ENCODE results near the gene BCL2L13. TPM values are rescaled to one million over a fixed set of nuclear protein-coding genes. Genes with fewer than 3 reads are reported as not detected.
A peak's percentile ranks its signal among the peaks of the same experiment; 100 is the strongest.

The BCL2L13 gene
- total RNA-seq, 1 donor from 2014 or later = 69.9 TPM

DNA sequence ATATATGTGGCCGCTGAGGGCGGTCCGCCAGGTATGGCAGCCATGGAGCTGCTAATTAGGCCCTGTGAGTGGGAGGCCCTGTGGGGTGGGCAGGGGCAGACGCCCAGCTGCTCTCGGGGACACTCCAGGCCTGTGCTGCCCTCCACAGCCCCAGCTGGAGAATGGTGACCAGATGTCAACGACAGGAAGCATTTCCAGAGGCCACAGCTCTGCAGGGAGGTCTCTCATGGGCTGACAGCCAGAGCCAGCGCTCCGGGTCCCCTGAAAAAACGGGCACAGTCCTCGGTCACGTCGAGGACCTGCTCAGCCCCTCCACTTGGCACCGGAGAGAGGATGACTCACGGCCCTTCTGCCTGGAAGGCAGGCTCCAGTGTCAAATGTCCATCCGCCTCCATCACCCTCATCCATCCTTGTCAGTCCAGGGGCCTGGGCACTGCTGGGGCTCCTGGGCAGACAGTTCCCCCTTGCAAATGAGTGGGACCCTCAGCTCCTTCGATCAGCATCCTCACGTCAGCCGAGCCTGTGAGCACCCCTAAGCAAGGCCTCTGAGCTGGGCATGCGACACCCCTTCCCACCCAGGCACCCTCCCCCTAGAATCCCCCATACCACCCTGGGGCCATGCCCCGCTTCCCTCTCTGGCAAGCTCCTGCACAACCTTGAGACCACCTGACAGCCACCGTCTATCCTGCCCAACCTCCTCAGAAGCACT is 133.8 kb downstream of the BCL2L13 start:
- no peak for DNase-seq (ENCODE audit: low spot score)

DNA sequence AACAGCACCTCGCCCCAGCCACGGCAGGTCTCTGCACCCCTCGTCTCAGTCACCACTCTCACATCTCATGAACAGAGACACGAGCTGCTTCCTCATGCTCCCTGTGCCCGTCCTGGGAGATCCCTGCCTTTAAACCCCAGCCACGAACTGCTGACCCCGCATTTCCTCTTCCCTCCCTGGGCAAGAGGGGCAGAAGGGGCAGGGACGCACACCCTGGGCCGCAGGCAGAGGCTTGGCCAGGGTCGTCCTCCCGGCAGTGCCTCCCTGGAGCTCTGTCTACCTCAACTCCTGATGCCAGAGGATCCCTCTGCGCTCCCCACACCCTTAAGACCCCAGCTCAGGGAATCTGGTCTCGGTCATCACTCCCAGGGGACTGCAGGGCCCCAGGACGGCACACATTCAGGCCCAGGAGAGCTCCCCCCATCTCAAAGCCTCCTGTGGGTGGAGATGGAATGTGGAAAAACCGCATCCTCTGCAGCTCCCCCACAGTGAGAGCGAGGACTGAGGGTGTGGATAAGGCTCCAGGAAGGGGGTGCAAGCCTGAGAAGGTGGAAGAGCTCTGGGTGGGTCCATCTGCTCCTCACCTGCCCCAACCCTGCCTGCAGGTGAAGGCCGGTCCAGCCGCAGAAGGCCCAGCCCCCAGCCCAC is 134.5 kb downstream of the BCL2L13 start:
- no peak for DNase-seq (ENCODE audit: low spot score)
- intact Hi-C loops (cut with DNase I) = no loop called here

More for the DNA sequence above, 133.8 kb downstream of the BCL2L13 start:
- intact Hi-C loops (cut with DNase I) = no loop called here

DNA sequence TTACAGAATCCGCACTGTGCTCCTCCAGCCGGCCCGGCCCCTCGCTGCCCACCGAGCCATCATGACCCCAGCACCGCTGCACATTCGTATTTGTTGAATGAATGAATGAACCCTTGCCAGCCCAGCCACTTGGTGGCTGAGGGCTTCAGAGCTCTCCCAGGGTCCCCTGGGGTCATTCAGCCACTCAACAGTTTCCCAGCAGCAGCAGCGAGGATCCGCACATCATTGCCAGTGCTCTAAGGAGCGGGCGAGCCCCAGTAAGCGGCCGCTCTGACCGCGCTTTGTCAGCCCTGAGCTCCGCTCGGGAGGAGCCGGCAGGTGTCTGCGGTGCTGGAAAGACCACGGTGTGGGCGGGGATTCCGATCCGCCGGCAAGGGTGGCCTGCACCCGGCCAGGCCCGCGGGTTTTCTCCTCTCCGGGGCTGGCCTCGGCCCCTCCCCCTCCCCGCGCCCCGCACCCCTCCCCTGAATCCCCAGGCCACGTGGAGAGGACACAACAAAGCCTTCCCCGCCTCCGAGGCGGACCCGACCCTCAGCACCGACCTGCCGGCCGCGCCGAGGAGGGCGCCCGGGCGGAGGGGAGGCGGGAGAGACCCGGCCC is 135.1 kb downstream of the BCL2L13 start:
- no peak for DNase-seq (ENCODE audit: low spot score)
- intact Hi-C loops (cut with DNase I) = no loop called here

DNA sequence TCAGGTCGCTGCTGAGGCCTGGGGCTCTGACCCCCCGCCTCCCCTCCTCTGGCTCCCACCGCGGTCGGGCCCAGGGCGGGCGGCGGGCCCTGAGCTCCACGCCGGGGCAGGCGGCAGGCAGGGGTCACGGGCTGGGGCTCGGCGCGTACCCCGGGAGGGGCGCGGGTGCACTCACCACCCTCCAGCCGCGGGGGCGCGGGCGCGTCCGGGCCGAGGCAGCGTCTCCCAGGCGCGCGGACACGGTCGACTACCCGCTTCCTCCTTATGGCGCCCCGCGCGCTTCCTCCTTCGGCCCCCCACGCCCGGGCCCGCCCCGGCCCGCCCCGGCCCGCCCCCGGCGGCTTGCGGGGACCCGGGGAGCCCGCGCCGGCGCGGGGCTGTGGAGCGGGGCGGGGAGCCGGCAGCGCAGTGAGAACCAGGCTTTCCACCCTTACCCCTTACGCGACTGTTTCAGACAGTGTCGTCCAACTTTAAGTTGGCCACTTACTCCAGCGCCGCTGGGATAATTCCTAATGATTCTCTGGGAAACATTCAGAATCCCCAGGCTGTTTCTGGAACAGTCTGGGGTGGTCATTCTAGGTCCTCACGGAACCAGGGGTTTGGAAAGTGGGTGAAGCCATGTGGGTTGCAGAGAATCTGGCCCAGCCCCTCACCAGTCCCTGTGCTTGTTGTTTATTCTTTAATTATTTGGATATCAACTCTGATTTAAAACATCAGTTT is 135.8 kb downstream of the BCL2L13 start, which contains the start of gene BID:
Gene BID (minus strand): TSS at position 264 of the 720 bp plus-strand sequence. CDS start 24,353 bp downstream, outside the sequence.
- intact Hi-C loops (cut with DNase I) = no loop called here
- peak; percentile 88 for DNase-seq (ENCODE audit: low spot score)

DNA sequence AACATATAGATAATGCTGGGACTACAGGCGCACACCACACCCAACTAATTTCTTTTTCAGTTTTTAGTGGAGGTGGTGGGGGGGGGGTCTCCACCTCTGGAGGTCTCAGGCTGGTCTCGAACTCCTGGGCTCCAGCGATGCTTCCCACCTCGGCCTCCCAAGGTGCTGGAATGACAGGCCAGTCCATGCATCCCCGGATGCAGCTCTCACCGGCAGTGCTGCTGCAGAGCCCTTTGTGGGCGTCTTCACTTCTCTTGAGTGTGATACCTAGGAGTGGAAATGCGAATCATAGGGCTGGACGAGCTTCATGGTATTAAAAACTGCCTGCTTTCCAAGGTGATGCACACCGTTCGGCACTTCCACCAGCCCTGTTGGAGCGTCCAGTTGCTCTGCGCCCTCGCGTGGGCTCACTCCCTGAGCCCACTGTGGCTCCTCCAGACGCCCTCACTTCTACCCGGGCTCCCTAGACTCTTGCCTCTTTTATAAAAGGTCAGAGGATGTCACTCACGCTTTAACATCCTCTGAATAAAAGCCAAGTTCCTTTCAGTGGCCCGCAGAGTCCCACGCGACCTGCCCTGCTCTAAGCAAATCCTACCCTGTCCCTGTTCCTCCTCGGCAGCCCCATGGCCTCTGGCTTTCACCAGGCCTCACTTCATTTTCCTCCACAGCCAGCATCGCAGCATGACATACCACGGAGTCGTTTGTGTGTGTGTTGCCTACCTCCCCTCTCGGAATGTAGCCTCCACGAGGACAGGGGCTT is 136.5 kb downstream of the BCL2L13 start:
- intact Hi-C loops (cut with DNase I) = no loop called here
- DNase-seq (ENCODE audit: low spot score) = no peak

DNA sequence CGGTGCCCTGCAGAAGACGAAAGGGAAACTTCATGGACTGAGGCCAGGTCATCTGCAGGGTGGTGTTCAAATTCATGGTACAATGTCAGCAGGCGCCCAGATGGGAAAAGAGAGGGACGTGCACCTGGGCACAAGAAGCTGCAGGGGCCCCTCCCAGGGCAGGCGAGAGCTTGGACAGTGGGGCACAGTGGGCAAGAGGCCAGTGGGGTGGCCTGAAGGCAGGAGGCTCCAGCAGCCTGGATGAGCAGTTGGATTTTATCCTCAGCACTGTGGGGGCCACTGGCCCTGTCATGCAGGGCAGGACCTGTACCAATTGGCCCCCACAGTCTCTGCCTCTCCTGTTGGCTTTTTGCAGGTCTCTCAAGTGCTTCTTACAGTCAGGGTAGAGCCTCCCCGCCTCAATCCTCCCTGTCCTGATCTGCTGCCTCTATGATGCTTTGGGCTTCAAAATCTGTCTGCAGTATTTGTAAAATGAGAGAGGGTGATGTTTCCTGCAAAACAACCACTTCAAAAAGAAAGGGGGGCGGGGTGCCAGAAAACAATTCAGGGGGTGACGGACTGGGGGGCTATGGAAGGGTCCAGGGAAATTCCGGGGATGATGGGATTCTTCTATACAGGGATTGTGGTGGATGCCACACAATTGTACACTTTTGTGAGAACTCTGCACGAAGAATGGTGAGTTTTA is 137.4 kb downstream of the BCL2L13 start:
- intact Hi-C loops (cut with DNase I) = no loop called here

DNA sequence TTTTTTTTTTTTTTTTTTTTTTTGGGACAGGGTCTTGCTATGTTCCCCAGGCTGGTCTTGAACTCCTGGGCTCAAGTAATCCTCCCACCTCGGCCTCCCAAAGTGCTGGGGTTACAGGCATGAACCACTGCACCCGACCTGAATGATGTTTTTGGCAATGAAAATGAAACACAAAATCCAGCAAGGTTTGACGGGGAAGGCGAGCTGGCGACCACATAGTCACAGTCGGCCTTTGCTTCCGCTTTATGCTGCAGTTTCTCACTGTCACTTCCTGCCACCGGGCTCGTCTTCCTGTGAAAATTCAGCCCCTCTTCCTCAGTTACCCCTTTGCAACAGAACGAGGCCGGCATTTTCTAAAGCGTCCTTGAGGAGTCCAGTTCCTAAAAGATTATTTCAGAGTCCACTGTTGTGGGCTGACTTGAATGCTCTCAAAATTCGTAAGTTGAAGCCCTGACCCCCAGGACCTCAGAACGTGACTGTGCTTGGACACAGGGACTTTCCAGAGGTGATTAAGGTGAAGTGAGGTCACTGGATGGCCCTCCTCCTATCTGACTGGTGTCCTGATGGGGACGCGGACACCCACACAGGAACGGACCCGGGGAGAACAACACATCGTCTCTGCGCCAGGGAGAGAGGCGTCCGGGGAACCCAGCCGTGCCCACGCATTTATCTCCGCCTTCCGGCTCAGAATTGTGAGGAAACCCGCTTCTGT is 138.6 kb downstream of the BCL2L13 start:
- peak; percentile 89 for DNase-seq (ENCODE audit: low spot score)
- intact Hi-C loops (cut with DNase I) = no loop called here

More for the DNA sequence above, 137.4 kb downstream of the BCL2L13 start:
- no peak for DNase-seq (ENCODE audit: low spot score)

DNA sequence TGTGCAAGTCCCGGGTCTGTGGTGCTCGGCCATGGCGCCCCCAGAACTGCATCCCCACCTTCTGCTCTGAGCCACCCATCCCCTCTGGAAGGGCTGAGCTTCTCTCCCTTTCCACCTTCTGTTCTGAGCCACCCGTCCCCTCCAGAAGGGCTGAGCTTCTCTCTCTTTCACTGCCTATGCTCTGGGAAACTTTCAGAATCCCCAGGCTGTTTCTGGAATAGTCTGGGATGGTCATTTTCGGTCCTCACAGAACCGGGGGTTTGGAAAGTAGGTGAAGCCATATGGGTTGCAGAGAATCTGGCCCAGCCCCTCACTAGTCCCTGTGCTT is 139.1 kb downstream of the BCL2L13 start:
- DNase-seq (ENCODE audit: low spot score) = no peak
- intact Hi-C loops (cut with DNase I) = no loop called here

DNA sequence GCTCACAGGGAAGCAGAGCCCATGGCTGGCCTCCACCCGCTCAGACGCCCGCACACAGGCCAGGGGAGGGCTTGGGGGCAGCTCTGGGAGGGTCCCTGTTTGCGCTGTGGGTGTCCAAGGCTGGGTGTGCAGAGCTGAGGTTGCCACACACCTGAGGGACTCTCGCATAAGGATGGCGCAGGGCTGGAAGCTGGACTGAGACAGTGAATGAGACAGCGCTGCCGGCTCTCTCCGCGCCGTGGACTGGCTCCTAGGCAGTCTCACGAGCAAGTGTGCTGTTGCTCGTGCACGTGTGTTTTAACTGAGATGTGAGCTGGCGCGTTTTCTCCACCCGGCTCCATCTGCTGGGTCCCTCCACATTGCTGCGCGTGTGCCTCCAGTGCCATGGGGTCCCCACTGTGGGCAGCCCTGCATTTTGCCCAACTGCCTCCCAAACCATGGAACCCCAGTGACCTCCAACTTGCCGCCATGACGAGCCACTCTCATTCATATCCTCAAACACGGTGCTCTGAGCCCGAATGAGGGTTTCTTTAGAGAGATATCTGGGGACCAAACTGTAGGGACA is 139.9 kb downstream of the BCL2L13 start:
- no peak for DNase-seq (ENCODE audit: low spot score)
- intact Hi-C loops (cut with DNase I) = no loop called here

DNA sequence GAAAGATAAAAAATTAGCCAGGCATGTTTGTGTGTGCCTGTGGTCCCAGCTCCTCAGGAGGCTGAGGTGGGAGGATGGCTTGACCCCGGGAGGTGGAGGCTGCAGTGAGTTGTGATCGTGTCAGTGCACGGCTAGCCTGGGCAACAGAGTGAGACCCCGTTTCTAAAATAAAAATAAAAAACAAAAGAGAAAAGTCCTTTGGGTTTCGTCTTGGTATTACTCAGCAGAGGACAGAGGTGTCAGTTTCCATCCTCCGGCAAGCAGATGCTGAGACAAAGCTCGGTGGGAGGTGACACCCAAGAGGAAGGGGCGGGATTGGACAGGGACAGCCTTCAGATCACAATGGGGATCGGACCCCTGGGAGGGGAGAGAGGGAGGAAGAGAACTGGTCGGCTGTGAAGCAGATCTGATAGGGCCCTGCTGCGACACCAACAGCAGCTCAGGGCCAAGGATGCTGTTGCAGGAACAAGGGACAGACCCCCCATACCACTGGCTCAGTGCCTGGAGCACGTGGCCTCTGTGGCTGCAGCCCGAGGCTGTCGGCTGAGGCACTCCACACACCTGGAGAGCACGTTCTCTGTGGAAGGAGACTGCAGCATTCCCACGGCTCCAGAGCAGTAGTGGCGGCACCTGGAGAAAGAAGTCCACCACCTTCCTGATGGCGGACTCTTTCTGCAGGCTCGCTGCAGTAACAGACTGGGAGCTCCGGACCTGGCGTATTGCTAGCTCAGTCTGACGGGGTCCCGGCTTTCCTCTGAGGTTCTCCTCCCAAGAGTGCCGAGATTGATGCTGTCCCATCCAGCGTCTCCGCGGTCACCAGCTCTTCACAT is 140.9 kb downstream of the BCL2L13 start:
- DNase-seq (ENCODE audit: low spot score) = no peak
- intact Hi-C loops (cut with DNase I) = no loop called here

DNA sequence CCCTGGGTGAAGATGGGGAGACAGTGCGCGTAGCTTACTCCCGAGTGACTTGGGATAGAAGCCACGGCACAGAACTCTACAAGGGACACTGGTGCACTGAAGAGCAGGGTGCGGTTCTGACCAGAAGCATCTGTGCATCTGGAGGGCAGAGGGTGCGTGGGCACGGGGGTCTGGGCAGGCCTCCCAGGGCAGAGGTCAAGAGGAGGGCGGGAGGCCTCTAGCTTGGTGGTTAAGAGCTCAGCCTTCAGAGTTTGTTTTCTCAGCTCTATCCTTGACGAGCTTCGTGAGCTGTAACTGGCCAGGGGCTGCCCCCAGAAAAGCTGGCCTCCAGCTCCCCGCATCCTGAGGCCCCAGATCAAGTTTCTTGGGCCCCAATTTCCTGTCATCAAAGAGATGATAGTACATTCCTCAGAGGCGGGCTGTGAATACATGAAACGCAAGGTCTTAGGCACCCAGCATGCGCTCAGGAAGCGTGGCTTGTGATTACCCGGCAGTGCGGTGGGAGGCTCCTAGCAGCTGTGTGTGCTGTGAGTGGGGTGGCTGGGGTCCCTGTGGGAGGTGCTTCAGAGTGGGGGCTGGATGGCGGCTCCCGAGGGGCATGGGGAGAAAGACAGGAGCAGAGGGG is 141.7 kb downstream of the BCL2L13 start:
- DNase-seq (ENCODE audit: low spot score) = no peak

More for the DNA sequence above, 141.7 kb downstream of the BCL2L13 start:
- intact Hi-C loops (cut with DNase I) = no loop called here

Small RNAs within 50 kb of the gene (microRNA-seq; reads per million reads assigned to microRNA genes)
- not detected for gene MIR3198-1

Other genes with a start within 250 kb of the BCL2L13 start
- 0.11 TPM for gene SLC25A18, start 75.3 kb upstream of the BCL2L13 start, total RNA-seq
- gene ATP6V1E1, start 10.0 kb upstream of the BCL2L13 start, total RNA-seq = 174 TPM
- 7.9 TPM for gene BID, start 135.7 kb downstream of the BCL2L13 start, total RNA-seq

Measured in cardiac septum (tissue), 1 donor.